ENCODE results near the gene CDC42EP3. TPM values are rescaled to one million over a fixed set of nuclear protein-coding genes. Genes with fewer than 3 reads are reported as not detected.

The CDC42EP3 gene
- total and polyA plus RNA-seq, 2 donors (not counting 1 experiment from before 2014, with no cell fraction given), result 28.0 to 29.9 TPM

DNA sequence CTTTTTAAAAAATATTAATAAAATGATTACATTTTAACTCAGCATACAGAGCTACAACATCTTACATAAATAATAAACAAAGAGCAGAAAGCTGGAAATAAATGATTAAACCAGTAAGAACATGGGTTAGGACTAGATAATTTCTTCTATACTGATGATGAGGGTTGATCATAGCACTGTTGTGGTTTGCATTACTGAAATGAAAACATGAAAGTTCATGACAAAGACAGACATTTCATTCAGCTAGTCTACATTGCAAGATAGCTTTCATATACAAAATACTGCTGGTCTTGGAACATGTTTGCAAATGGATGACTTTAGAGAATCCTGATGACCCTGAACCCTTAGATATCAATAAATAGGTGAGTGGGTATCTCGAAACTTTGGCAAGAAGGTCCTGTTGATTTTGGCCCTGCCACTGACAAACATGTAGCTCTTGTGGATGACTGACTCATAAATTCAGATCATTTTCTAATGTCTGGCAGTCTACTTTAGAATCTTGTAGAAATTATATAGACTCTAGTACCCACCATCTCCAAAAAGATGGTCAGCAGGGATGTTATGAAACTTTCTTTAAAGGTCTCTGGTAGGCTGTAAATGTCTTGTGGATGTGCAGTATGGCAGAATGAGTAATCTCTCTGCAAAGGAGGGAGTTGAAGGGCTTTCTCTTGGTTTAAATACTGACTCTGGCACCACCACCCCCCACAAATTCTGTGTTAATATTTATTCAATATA lies 15.5 kb upstream of the CDC42EP3 start:
- H3K27ac ChIP-seq (ENCODE audit: low read length in 2 of 2), result no peak overlapping the region
- H2AFZ ChIP-seq (ENCODE audit: insufficient read depth, low read depth, low read length, poor library complexity, severe bottlenecking), result no peak overlapping the region
- no peaks in the 10 kb centered on the region for H3K9me3 Mint-ChIP-seq (ENCODE audit: insufficient read depth)
- no CpG with 5 or more reads among the region's 1 CpG for WGBS (ENCODE audit: insufficient coverage)
- no peak for DNase-seq
- ChIA-PET POLR2A (no interaction called here), CTCF (no interaction called here)
- H3K4me3 ChIP-seq (ENCODE audit: control extremely low read depth in 1 of 5, extremely low read depth in 1 of 5, insufficient read depth in 1 of 5, low read depth in 2 of 5, low read length in 4 of 5), result no peak overlapping the region
- no peaks in the 10 kb centered on the region for H3K36me3 ChIP-seq (replicated peaks in 1 of 2; ENCODE audit: control extremely low read depth in 1 of 2, control insufficient read depth in 1 of 2, extremely low read depth in 1 of 2, insufficient read depth in 2 of 2, low read length in 1 of 2)
- peaks cover 0 to 2% (median 0%) of the 10 kb centered on the region in 4 experiments for H3K27me3 ChIP-seq (replicated peaks in 1 of 4; ENCODE audit: control extremely low read depth in 1 of 4, control insufficient read depth in 3 of 4, insufficient read depth in 4 of 4, low read length in 3 of 4)
- H3K27ac Mint-ChIP-seq, result no peak overlapping the region
- H3K4me1 Mint-ChIP-seq, result peaks cover 7% of the 10 kb centered on the region
- no peaks in the 10 kb centered on the region for H3K79me2 ChIP-seq (ENCODE audit: control insufficient read depth, insufficient read depth, low read length)
- intact Hi-C loops (cut with micrococcal nuclease), result no loop called here
- no peaks in the 10 kb centered on the region for H4K20me1 ChIP-seq (ENCODE audit: control insufficient read depth, insufficient read depth, low read length, poor library complexity, severe bottlenecking)
- TF ChIP-seq, protein P1, sequence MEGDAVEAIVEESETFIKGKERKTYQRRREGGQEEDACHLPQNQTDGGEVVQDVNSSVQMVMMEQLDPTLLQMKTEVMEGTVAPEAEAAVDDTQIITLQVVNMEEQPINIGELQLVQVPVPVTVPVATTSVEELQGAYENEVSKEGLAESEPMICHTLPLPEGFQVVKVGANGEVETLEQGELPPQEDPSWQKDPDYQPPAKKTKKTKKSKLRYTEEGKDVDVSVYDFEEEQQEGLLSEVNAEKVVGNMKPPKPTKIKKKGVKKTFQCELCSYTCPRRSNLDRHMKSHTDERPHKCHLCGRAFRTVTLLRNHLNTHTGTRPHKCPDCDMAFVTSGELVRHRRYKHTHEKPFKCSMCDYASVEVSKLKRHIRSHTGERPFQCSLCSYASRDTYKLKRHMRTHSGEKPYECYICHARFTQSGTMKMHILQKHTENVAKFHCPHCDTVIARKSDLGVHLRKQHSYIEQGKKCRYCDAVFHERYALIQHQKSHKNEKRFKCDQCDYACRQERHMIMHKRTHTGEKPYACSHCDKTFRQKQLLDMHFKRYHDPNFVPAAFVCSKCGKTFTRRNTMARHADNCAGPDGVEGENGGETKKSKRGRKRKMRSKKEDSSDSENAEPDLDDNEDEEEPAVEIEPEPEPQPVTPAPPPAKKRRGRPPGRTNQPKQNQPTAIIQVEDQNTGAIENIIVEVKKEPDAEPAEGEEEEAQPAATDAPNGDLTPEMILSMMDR (IDR thresholded peaks at IDR 0.05), result no peak
- no peak for TF ChIP-seq EZH2 (IDR thresholded peaks at IDR 0.05; ENCODE audit: borderline replicate concordance, insufficient read depth, low read depth, low read length, poor library complexity, severe bottlenecking)
- H3K4me1 ChIP-seq (ENCODE audit: control insufficient read depth in 2 of 2, insufficient read depth in 2 of 2, low read length in 2 of 2), result peaks cover 4 to 9% of the 10 kb centered on the region in 2 donors
- no peak overlapping the region for H3K9ac ChIP-seq (ENCODE audit: low read length)
- no peaks in the 10 kb centered on the region for H3K27me3 Mint-ChIP-seq
- H3K9me3 ChIP-seq (ENCODE audit: control extremely low read depth in 1 of 3, control insufficient read depth in 2 of 3, insufficient read depth in 1 of 3, low read length in 2 of 3), result no peaks in the 10 kb centered on the region
- H3K4me3 Mint-ChIP-seq, result no peak overlapping the region
- no peak overlapping the region for H3K4me2 ChIP-seq (replicated peaks; ENCODE audit: low read depth, low read length, poor library complexity, severe bottlenecking)
- ATAC-seq (ENCODE audit: low read depth), result no peak

DNA sequence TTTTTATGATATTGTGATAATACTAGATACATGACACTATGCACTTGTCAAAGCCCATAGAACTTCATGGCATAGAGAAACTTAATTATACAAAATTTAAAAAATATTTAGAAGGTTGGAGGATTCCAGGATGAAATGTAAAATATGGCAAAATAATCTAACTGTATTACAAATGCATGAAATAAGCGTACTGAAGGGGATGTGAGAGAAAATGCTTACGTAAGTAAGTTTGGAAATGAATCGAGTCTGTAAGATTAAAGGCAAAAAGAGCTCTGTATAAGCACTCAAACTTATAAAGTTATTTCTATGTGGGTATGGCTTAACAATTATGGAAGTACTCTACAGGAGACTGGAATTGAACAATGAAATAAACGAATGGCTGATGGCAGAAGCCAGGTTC lies 13.4 kb upstream of the CDC42EP3 start:
- Mint-ChIP-seq H3K27me3 (no peaks in the 10 kb centered on the region), H3K4me1 (peaks cover 7% of the 10 kb centered on the region), H3K9me3 (ENCODE audit: insufficient read depth) (no peaks in the 10 kb centered on the region), H3K4me3 (no peak overlapping the region), H3K27ac (no peak overlapping the region)
- Histone ChIP-seq H2AFZ (ENCODE audit: insufficient read depth, low read depth, low read length, poor library complexity, severe bottlenecking) (no peak overlapping the region), H3K4me3 (ENCODE audit: control extremely low read depth in 1 of 5, extremely low read depth in 1 of 5, insufficient read depth in 1 of 5, low read depth in 2 of 5, low read length in 4 of 5) (no peak overlapping the region), H3K4me2 (replicated peaks; ENCODE audit: low read depth, low read length, poor library complexity, severe bottlenecking) (no peak overlapping the region), H4K20me1 (ENCODE audit: control insufficient read depth, insufficient read depth, low read length, poor library complexity, severe bottlenecking) (no peaks in the 10 kb centered on the region), H3K27me3 (replicated peaks in 1 of 4; ENCODE audit: control extremely low read depth in 1 of 4, control insufficient read depth in 3 of 4, insufficient read depth in 4 of 4, low read length in 3 of 4) (no peaks in the 10 kb centered on the region), H3K79me2 (ENCODE audit: control insufficient read depth, insufficient read depth, low read length) (no peaks in the 10 kb centered on the region), H3K9me3 (ENCODE audit: control extremely low read depth in 1 of 3, control insufficient read depth in 2 of 3, insufficient read depth in 1 of 3, low read length in 2 of 3) (no peaks in the 10 kb centered on the region), H3K27ac (ENCODE audit: low read length in 2 of 2) (no peak overlapping the region), H3K4me1 (ENCODE audit: control insufficient read depth in 2 of 2, insufficient read depth in 2 of 2, low read length in 2 of 2) (peaks cover 4 to 9% of the 10 kb centered on the region in 2 donors), H3K36me3 (replicated peaks in 1 of 2; ENCODE audit: control extremely low read depth in 1 of 2, control insufficient read depth in 1 of 2, extremely low read depth in 1 of 2, insufficient read depth in 2 of 2, low read length in 1 of 2) (no peaks in the 10 kb centered on the region), H3K9ac (ENCODE audit: low read length) (no peak overlapping the region)
- TF ChIP-seq, protein P1 (IDR thresholded peaks at IDR 0.05), result no peak
- no peak for TF ChIP-seq EZH2 (IDR thresholded peaks at IDR 0.05; ENCODE audit: borderline replicate concordance, insufficient read depth, low read depth, low read length, poor library complexity, severe bottlenecking)
- ChIA-PET POLR2A (no interaction called here), CTCF (no interaction called here)
- intact Hi-C loops (cut with micrococcal nuclease), result no loop called here
- ATAC-seq (ENCODE audit: low read depth), result no peak
- no peak for DNase-seq
- no CpG with 5 or more reads among the region's 4 CpGs for WGBS (ENCODE audit: insufficient coverage)
